GM10248 (cell line): ENCODE data around the gene SPOCK2.

Experiments
- CTCF ChIA-PET: fragments of 300-600 bp; sonication (Branson Sonifier 250); formaldehyde crosslinking; extraction: SDS; loops from one replicate; lab custom pipeline; 2021; ENCODE audit warnings: antibody characterized with exemption; lab: Yijun Ruan, JAX
- POLR2A ChIA-PET: fragments of 350-650 bp; sonication (Branson Sonifier 250); formaldehyde crosslinking; extraction: SDS; loops from one replicate; lab custom pipeline; 2020; ENCODE audit warnings: antibody characterized with exemption; lab: Yijun Ruan, JAX
- DNase-seq: peaks from one replicate; pipeline ENCODE4 v3.0.0; 2012; ENCODE audit errors: extremely low spot score
- CTCF ChIP-seq: IDR thresholded peaks from 2 replicates; pipeline ENCODE4 v1.5.1; 2012; ENCODE audit warnings: mild to moderate bottlenecking, low read depth; ENCODE audit errors: extremely low read depth, missing control alignments, control extremely low read depth

Gene SPOCK2

GRCh38 chr10:72085864-72086465 lies 2.4 kb downstream of the SPOCK2 start:
- no peak for DNase-seq
- ChIA-PET CTCF (interaction anchor here (0.9 to 1.1 kb wide), 2 partner anchors 38 to 190 kb away, joined by 3 read pairs; no protein-coding TSS in a partner anchor), POLR2A (no interaction called here)
- TF ChIP-seq CTCF, result no peak

- TF ChIP-seq CTCF, result no peak
- ChIA-PET CTCF (interaction anchor here (0.9 to 1.6 kb wide), 4 partner anchors 16 to 38 kb away, joined by 3 to 5 read pairs (median 4); no protein-coding TSS in a partner anchor), POLR2A (no interaction called here)
- DNase-seq, result no peak
These were observed 3.2 kb downstream of the SPOCK2 start for GRCh38 chr10:72085166-72085565.

GRCh38 chr10:72083790-72084459 lies 4.4 kb downstream of the SPOCK2 start:
- TF ChIP-seq CTCF, result no peak
- DNase-seq, result no peak
- CTCF ChIA-PET, result interaction anchor here (1.3 to 1.6 kb wide), 3 partner anchors 14 to 35 kb away, joined by 3 to 5 read pairs (median 5); no protein-coding TSS in a partner anchor
- POLR2A ChIA-PET, result no interaction called here

GRCh38 chr10:72082856-72083789 lies 5.2 kb downstream of the SPOCK2 start:
- DNase-seq, result no peak
- no peak for TF ChIP-seq CTCF
- CTCF ChIA-PET, result interaction anchor here (1.3 kb wide), 1 partner anchor 17 kb away, joined by 3 read pairs; no protein-coding TSS in a partner anchor
- POLR2A ChIA-PET, result no interaction called here

- POLR2A ChIA-PET, result no interaction called here
- DNase-seq, result no peak
- TF ChIP-seq CTCF, result no peak
- CTCF ChIA-PET, result no interaction called here
These were observed 6.4 kb downstream of the SPOCK2 start for GRCh38 chr10:72081772-72082590.
